Dermis blood vessel endothelial cell (primary cell): Measurements from ENCODE around the gene GOLGA6L6. TPM values are rescaled to one million over a fixed set of nuclear protein-coding genes. Genes with fewer than 3 reads are reported as not detected.
"Not testable (repeated sequence)": the region's sequence is repeated elsewhere in the genome, so short reads cannot be mapped to it uniquely, and the experiment has no call there.

ENCODE experiments used
- DNase-seq: peaks from one replicate; pipeline ENCODE4 v3.0.0; 2010
- total RNA-seq: library from RNA; depleted of rRNA; stranded (reverse); fragments of >200 nt; gene quantifications from 2 replicates; pipeline ENCODE4 v1.2.3, GENCODE V29; 2014

GOLGA6L6 gene, protein sequence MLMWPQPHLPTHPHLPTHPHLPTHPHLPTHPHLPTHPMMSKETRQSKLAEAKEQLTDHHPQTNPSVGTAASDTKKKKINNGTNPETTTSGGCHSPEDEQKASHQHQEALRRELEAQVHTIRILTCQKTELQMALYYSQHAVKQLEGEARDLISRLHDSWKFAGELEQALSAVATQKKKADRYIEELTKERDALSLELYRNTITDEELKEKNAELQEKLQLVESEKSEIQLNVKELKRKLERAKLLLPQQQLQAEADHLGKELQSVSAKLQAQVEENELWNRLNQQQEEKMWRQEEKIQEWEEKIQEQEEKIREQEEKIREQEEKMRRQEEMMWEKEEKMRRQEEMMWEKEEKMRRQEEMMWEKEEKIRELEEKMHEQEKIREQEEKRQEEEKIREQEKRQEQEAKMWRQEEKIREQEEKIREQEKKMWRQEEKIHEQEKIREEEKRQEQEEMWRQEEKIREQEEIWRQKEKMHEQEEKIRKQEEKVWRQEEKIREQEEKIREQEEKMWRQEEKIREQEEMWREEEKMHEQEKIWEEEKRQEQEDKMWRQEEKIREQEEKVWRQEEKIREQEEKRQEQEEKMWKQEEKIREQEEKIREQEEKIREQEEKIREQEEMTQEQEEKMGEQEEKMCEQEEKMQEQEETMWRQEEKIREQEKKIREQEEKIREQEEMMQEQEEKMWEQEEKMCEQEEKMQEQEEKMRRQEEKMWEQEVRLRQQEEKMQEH
- not detected in 2 replicates for total RNA-seq

DNA sequence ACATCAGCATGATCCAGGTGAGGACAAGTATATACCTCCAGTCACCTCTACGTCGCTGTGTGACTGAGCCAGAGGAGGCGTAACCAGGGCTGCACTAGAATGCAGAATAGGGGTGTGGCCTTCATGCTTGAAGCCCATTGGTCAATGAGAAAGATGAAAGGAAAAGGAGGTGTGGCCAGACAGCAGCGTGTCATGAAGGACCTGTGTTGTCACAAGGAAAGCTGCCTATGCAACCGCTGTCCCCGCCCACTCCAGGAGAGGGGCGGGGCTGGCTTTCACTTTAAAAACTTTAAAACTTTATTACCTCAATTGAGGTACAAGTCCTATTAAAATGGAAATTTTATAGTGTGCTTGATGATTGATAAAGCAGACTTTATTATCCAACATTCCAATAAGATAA, at the start of gene GOLGA6L6:
TSS of gene GOLGA6L6 (minus strand) at position 101 of the 400 bp plus-strand sequence. CDS start at position 10, 91 bp downstream.
- not testable (repeated sequence) for DNase-seq

DNA sequence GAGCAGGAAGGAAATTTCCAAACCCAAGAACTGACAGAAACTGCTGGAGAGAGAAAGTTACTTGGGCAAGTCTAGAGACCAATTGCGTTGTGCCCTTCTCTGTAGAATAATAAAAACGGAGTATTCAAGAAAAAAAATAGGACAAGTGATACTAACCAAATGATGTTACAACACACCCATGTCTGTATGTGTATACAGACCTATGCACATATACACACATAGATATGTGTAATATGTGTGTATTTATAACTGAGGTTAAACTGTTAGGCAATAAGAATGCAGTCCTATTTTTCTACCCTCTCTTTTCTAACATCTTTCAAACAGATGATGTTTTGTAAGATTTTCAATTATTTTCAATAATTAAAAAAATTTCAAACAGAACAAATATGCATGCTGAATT, 48.5 kb upstream of the GOLGA6L6 start:
- not testable (repeated sequence) for DNase-seq

DNA sequence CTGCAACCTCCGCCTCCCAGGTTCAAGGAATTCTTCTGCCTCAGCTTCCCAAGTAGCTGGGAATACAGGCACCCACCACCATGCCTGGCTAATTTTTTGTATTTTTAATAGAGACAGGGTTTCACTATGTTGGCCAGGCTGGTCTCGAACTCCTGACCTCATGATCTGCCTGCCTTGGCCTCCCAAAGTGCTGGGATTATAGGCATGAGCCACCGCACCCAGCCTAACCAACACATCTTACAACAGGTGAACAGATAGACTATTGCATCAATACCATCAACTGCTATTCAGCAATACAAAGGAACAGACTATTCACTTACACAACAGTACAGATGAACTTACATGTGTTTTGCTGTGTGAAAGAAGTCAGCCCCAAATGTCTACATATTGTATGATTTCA, 45.2 kb upstream of the GOLGA6L6 start:
- not testable (repeated sequence) for DNase-seq

DNA sequence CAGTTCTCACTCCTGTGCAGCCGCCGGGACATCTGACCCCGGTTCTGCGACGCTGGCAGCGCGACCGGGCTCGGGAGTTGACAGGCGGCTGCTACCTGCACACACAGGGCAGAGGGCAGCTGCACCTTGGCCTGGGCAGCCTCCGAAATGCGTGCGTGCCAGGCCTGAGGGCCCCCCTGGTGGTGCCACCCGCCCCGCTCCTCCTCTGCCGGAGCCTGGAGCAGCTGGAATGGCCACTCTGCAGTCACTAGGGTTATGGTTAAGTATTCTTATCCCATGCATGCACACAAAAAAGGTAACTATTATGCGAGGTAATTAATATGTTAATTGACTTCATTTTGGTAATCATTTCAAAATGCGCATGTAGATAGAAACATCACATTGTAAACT, 41.1 kb upstream of the GOLGA6L6 start:
- DNase-seq, result not testable (repeated sequence)

DNA sequence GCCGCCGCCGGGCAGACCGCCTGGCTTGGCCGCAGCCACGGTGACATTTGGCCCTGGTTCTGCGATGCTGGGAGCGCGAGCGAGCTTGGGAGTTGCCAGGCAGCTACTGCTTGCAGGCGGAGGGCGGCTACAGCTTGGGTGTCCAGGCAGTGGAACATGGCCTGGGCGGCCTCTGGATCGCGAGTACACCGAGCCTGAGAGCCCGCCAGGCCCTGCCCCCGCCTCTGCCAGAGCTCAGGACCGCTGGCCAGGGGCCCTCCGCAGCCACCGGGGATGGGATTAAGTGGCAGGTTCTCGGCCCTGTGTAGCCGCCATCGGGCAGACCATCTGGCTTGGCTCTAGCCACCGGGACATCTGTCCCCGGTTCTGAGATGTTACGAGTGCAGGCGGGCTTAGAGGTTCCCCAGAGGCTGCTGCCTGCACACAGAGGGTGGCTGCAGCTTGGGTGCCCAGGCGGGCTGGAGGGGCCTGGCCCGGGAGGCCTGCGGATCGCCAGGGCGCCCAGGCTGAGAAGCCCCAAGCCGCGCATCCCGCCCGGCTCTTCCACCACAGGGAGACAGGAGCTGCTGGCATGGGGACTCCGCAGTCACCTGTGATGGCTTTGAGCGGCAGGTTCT, 40.6 kb upstream of the GOLGA6L6 start:
- DNase-seq, result not testable (repeated sequence)

DNA sequence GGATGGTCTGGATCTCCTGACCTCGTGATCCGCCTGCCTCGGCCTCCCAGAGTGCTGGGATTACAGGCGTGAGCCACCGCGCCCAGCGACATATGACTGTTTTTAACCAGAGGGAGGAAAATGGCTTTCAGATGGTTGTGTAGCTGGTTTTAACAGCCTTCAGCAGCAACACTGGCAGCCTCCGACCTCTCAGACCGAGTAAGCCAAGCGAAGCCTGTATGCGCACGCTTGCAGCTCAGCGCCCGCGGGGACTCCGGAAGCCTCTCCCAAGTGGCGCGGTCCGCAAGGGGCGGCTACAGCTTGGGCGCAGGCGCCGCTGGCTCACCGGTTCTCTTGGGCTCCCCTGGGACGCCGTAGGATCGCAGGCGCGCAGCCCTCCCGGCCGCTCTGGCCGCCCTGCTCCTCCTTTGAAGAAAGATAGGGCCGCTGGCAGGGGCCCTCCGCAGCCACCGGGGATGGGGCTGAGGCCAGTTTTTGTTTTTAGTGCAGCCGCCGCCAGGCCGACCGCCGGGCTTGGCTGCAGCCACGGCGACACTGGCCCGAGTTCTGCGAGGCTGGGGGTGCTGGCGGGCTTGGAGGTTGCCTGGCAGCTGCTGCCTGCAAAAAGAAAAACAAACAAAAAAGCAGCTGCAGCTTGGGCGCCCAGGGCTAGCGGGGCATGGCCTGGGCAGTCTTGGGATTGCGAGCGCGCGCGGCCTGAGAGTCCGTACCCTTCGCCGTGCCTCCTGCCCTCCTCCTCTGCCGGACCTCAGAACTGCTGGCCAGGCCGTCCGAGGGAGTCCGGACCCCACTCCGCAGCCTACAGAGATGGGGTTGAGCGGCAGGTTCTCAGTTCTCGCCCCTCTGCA, 39.9 kb upstream of the GOLGA6L6 start:
- not testable (repeated sequence) for DNase-seq

DNA sequence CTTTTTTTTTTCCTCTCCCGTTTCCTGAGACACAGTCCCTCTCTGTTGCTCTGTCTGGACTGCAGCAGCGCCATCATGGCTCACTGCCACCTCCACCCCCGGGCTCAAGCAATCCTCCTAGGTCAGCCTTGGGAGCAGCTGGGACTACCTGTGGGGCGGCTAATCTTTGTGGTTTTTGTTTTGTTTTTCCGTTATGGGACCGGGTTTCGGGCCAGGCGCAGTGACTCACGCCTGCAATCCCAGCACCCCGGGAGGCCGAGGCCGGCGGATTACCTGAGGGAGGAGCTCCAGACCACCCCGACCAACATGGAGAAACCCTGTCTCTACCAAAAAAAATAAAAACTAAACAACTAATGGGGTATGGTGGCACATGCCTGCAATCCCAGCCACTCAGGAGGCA, 38.1 kb upstream of the GOLGA6L6 start:
- not testable (repeated sequence) for DNase-seq

DNA sequence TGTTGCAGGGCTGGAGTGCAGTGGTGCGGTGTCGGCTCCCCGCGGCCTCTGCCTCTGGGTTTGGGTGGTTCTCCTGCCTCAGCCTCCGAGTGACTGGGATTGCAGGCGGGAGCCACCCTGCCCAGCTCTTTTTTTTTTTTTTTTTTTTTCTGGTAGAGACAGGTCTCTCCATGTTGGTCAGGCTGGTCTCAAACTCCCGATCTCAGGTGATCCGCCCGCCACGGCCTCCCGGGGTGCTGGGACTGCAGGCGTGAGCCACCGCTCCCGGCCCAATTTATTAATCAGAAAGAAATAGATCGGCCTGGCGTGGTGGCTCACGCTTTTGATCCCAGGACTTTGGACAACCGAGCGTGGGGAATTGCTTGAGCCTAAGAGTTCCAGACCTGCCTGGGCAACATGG, 9.7 kb upstream of the GOLGA6L6 start:
- DNase-seq, result not testable (repeated sequence)

DNA sequence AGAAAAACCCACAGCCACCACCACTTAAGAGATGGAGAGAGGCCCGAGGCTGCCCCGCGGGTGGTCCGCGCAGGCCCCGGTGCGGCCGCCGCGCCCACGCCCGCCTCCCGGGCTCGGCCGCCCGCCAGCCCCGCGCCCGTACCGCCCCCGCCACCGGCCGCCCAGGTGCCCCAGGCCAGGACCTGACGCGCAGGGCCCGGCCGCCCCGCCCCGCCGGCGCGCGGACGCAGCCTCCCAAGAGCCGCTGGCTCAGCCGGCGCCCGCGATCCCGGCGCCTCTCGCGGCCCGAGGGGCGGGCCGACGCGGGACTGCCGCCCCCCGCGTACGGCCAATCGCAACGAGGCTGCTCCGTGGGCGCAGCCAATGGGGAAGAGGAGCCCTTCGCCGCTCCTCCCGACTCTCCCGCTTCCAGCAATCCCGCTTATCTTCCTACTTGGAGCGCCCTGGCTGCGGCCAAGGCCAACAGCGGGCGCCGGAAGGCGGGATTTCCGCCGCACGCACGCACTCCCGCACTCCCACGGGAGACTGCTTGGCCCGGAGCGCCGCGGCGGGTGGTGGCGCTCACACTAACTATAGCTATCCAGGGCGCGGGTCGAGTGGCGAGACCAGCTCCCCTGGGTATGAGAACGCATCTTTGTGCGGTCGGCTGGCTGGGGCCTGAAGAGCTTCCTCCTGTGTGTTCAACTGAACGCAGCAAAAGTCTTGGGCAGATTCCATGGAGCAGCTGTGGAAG, 35.5 kb downstream of the GOLGA6L6 start:
- not testable (repeated sequence) for DNase-seq

DNA sequence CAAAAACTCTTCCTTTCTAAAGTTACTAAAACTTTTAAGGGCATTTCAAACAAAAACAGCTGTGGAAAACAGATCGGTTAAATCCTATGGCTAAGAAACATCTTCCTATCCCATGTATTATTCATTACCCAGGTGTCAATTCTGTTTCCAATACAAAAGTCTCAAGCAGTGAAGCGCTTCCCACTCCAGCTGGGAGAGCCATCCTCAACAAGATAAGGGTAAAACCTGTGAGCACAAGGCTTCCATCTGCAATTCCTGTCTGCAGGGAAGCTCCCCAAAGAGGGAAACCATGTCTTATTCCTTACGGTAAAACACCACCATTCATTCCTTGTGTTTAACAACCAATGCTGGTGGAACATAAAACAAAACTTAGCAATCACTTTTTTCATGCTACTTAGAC, 38.8 kb downstream of the GOLGA6L6 start:
- DNase-seq, result not testable (repeated sequence)

DNA sequence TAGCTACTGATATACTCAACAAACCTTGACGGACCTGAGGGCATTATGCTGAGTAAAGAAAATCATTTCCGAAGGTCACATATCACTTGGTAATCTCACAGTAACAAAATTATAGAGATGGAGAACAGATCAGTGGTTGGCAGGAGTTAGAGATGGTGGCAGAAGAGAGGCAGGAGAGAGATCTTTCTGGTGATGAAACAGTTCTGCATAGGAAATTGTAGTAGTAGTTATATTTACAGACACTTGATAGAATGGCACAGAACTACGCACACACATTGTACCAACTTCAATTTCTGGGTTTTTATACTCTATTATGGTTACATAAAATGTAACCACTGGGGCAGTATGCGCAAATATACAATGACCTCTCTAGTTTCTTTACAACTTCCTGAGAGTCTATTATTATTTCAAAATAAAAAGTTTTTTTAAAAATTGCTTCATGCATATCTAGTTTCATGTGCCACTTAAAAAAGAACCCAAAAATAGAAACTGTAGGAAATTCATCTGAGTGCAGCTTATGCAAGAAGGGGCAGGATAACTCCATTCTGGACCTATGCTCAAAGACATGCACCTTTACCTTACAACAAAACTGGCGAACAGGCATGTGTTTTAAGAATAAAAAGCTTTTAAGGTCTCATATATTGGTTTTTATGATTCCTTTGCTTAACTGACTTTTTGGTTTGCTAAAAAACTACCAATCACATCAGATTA, 39.9 kb downstream of the GOLGA6L6 start:
- DNase-seq, result not testable (repeated sequence)

DNA sequence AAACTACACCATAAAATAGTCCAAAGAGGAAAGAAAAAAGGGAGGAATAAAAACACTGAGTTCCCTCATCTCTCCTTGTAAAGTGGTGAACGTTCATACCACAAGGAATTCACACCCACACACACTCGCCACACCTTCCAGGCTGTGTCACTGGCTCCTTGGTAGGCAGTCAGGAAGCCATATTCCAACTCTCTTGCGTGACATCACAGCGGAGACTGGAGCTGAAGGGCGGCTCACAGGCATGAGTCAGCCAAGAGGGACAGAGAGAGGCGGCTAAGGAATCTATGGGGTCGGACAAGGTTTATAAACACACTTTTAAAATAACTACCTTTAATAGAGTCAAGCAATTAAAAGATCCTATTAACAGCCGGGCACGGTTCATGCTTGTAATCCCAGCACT, 43.8 kb downstream of the GOLGA6L6 start:
- DNase-seq, result not testable (repeated sequence)

DNA sequence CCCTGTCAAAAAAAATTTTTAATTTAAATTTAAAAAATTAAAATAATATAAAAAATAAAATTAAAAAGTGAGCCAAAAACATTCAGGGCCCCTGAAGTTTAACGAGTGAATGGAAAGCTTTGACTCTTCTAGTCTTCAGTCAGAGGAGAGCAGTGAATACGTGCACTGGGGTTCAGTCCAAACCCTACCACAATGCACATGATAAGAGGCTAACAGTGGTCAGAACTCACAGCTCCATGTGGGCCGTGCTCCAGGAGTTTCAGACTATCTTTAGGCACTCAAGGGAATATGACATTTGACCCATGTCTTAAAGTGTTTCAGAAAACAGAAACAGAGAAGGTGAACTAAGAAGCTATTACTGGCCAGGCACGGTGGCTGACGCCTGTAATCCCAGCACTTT, 48.6 kb downstream of the GOLGA6L6 start:
- not testable (repeated sequence) for DNase-seq

DNA sequence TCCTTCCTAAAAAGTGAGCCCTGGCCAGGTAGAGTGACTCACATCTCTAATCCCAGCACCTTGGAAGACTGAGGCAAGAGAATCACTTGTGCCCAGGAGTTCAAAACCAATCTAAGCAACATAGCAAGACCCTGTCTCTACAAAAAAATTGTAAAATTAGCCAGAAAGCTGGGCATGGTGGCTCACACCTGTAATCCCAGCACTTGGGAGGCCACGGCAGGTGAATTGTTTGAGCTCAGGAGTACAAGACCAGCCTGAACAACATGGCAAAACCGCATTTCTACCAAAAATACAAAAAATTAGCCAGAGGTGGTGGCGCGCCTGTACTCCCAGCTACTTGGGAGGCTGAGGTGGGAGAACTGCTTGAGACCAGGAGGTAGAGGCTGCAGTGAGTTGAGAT, 49.0 kb downstream of the GOLGA6L6 start:
- not testable (repeated sequence) for DNase-seq

DNA sequence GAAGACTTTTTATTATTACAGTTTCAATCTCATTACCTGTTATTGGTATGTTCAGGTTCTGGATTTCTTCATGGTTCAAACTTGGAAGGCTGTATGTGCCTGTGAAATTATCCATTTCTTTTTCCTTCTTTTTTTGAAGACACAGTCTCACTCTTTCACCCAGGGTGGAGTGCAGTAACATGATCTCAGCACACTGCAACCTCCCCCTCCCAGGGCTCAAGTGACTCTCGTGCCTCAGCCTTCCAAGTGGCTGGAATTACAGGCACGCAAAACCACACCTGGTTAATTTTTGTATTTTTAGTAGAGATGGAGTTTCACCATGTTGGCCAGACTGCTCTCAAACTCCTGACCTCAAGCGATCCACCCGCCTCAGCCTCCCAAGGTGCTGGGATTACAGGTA, 52.3 kb downstream of the GOLGA6L6 start:
- not testable (repeated sequence) for DNase-seq
